Cardiac fibroblast (primary cell): ENCODE data around the gene TOMM20L.
"Not testable (repeated sequence)": the region's sequence is repeated elsewhere in the genome, so short reads cannot be mapped to it uniquely, and the experiment has no call there.

Experiments used
- DNase-seq, 2 donors: peaks; one replicate each; pipeline versions ENCODE4 v3.0.0 to v3.0.0-alpha.2; 2010; ENCODE audit warnings: low read depth in 2 of 2
- H3K4me3 ChIP-seq, 2 donors: replicated peaks in 1 of 2; 1 replicate in 1 of 2; 2 replicates in 1 of 2; pipeline ENCODE4 v1.5.1; 2011; ENCODE audit warnings: low read depth in 2 of 2, low read length in 2 of 2, mild to moderate bottlenecking in 2 of 2, moderate library complexity in 1 of 2
- TF ChIP-seq, protein P1 (sequence below): IDR thresholded peaks from one replicate; pipeline ENCODE4 v1.5.1; 2011; ENCODE audit warnings: low read depth, mild to moderate bottlenecking, low read length, inconsistent platforms

The TOMM20L gene

DNA sequence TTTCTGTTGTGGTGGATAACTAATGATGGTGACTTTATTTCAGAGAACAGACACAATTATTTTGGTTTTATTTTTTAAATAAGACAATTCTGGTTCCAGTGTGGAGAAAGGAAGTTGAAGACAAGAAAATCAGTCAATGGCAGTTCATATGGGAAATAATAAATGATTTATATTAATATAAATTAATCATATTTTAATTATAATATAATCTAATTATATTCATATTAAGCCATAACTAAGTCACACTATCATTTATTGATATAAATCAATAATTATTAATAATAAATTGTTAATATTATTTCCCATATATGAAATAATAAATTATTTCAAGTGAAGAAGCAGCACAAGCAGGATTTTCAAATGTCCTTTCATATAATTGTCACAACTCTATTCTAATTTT, 2.8 kb downstream of the TOMM20L start:
- no peak for DNase-seq

DNA sequence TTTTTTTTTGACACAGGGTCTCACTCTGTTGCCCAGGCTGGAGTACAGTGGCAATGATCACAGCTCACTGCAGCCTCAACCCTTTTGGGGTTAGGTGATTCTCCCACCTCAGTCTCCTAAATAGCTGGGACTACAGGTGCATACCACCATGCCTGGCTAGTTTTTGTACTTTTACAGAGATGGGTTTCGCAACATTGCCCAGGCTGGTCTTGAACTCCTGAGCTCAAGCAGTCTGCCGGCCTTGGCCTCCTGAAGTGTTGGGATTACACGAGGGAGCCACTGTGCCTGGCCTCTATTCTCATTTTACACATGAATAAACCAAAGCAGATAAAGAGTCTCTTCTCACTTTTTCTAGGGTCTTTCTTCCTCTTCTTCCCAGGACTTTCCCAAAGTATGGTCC, 3.2 kb downstream of the TOMM20L start:
- H3K4me3 ChIP-seq = no peak overlapping the region
- TF ChIP-seq, protein P1, sequence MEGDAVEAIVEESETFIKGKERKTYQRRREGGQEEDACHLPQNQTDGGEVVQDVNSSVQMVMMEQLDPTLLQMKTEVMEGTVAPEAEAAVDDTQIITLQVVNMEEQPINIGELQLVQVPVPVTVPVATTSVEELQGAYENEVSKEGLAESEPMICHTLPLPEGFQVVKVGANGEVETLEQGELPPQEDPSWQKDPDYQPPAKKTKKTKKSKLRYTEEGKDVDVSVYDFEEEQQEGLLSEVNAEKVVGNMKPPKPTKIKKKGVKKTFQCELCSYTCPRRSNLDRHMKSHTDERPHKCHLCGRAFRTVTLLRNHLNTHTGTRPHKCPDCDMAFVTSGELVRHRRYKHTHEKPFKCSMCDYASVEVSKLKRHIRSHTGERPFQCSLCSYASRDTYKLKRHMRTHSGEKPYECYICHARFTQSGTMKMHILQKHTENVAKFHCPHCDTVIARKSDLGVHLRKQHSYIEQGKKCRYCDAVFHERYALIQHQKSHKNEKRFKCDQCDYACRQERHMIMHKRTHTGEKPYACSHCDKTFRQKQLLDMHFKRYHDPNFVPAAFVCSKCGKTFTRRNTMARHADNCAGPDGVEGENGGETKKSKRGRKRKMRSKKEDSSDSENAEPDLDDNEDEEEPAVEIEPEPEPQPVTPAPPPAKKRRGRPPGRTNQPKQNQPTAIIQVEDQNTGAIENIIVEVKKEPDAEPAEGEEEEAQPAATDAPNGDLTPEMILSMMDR = no peak
- DNase-seq = no peak

More for the DNA sequence above, 2.8 kb downstream of the TOMM20L start:
- no peak overlapping the region for H3K4me3 ChIP-seq
- TF ChIP-seq, protein P1 = no peak

DNA sequence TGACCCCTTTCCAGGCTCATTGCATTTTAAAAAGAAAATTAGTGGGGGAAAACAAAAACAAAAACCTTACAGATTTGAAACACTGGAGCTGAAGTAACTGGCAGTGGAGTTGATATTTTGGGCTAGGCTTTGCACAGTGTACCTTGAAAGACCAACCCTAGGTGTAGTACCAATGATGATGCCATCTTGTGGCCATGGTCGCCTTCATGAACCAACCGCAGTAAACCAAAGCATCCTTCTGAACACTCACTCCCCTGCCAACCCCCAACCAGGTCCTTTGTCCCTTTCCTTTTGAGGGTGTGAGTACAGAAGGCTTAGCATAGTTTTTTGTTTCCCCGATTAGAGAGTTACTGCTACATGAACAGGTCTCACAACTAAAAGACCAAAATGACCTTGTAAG, 5.9 kb downstream of the TOMM20L start:
- DNase-seq = no peak
- no peak overlapping the region for H3K4me3 ChIP-seq
- TF ChIP-seq, protein P1 = no peak

DNA sequence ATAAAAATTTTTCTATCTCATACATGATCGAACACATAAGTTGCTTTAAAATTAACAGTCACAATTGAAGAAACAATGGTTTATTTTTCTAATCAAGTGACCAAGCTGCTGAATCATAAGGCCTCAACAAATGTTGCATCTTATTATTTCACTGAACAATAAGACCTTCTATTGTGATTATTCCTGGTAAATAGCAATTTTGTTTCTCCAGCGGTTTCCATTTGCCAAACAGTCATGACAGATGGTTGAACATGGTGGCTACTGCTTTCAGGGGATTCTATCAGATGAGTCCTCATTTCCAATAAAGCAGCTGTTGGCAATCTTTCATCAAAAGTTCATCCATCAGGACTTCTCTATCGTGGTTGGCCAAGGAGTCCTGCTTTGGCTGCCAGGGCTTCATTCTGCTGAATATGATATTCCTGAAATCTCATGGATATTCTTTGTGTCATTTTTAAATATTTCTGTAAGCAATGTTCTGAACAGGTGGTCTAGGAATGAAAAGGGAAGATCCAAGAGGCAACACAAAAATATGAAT, 13.0 kb downstream of the TOMM20L start:
- TF ChIP-seq, protein P1 = no peak
- H3K4me3 ChIP-seq = no peak overlapping the region
- no peak for DNase-seq

DNA sequence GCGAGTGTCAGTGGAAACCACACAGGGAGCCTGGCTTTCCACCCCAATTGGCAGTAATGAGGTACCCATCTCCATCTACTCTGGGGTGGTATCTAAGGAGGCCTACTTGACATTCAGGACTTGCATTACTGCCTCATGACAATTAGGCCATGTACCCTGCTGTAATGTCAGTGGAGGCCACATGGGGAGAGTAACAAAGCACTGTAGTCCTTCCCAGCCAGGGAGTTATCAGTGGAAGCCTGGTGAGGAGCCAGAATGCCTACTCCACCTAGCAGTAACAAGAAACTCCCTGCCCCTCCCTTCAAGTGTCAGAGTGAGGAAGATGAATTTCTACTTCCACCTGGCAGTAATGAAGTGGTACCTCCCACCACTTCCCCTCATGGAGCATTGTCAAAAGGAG, 19.1 kb downstream of the TOMM20L start:
- no peak overlapping the region for H3K4me3 ChIP-seq
- TF ChIP-seq, protein P1 = no peak
- peak in 1 of 2 donors; percentile 9 for DNase-seq

DNA sequence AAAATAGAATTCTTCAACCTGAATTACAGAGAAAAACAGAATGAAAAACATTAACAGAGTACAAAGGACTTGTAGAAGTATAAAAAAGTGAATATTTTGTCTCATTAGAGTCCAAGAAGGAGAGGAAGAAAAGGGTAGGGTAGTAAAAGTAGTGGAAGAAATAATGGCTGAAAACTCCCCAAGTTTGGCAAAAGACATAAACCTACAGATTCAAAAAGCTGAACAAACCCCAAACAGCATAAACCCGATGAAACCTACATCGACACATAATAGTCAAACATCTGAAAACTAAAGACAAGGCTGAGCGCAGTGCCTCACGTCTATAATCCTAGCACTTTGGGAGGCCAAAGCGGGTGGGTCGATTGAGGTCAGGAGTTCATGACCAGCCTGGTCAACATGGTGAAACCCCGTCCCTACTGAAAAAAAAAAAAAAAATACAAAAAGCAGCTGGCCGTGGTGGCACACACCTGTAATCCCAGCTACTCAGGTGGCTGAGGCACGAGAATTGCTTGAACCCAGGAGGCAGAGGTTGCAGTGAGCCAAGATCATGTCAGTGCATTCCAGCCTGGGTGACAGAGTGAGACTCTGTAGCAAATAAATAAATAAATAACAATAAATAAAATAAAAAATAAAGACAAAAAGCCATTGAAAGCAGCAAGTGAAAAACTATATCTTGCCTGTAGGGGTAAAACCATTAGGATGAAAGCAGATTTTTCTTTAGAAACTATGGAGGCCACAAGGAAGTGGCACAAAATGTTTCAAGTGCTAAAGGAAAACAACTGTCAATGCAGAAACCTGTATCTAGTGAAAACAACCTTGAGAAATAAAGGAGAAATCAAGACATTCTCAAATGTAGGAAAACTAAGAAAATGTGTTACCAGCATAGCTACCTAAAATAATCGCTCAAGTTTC, 20.2 kb downstream of the TOMM20L start:
- H3K4me3 ChIP-seq = no peak overlapping the region
- TF ChIP-seq, protein P1 = no peak
- DNase-seq = no peak

DNA sequence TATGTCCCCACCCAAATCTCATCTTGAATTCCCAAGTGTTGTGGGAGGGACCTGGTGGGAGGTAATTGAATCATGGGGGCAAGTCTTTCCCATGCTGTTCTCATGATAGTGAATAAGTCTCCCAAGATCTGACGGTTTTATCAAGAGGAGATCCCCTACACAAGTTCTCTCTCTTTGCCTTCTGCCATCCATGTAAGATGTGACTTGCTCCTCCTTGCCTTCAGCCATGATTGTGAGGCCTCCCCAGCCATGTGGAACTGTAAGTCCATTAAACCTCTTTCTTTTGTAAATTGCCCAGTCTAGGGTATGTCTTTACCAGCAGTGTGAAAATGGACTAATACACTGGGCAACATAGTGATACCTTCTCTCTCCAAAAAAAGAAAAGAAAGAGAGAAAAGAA, 21.2 kb downstream of the TOMM20L start:
- DNase-seq, H3K4me3 ChIP-seq: not testable (repeated sequence)
